GM18498 (cell line): ENCODE data around the gene CSF3R.
A peak's percentile ranks its signal among the peaks of the same experiment; 100 is the strongest.

Source experiments
- ATAC-seq: cut with Tn5 transposase; IDR thresholded peaks from one replicate; pipeline ENCODE4 v1.9.1; 2021; ENCODE audit warnings: mild to moderate bottlenecking, moderate library complexity; ENCODE audit not compliant: unreplicated experiment

The CSF3R gene

GRCh38 chr1:36463463-36463802, 19.3 kb downstream of the CSF3R start:
- ATAC-seq, result no peak

- no peak for ATAC-seq
Observed at GRCh38 chr1:36458910-36459309, 23.8 kb downstream of the CSF3R start.

GRCh38 chr1:36457691-36458090, 25.0 kb downstream of the CSF3R start:
- no peak for ATAC-seq

DNA sequence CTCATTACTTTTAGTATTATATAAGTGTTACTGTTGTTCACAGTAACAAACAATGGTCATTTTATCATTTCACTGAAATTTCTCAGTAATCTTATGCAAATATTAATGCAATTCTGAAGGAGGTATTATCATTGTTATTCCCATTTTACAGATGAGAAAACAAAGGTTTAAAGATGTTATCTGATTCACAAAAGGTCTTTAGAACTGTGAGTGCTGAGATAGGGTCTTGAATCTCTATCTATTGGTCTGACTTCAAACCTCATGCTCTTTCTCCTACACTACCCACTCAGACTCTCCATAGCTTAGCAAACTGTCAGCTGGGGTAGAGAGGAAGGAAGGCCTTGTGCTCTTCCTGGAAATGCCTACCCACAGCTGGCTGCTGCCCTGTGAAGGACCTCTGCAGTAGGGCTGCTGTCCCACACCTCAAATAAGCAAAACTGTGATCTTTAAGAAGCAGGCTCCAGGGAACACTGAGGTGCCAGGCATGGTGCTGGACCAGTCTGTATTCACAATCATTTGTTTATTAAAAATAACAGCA, 26.3 kb downstream of the CSF3R start:
- ATAC-seq, result no peak

DNA sequence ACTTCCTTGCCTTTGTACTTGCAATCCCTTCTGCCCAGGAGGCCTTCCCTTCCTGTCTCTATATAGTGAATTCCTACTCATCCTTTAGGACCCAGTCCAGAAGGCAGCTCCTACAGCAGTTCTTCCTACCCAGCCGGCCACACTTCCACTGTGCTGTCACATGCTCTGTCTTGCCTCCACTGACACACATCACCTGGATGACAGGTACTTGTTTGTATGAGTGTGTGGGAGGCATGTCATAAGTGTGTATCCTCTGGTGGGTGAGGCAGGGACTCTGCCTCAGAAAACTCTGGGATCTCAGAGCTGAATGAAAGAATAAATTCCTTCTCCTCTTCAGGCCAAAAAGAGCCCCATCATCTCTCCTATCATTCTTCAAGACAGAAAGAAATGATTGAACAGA, 27.3 kb downstream of the CSF3R start:
- no peak for ATAC-seq

- no peak for ATAC-seq
Observed at GRCh38 chr1:36453600-36454388, 28.9 kb downstream of the CSF3R start.

GRCh38 chr1:36453051-36453450, 29.7 kb downstream of the CSF3R start:
- no peak for ATAC-seq

- no peak for ATAC-seq
Observed at GRCh38 chr1:36450919-36451305, 31.8 kb downstream of the CSF3R start.

DNA sequence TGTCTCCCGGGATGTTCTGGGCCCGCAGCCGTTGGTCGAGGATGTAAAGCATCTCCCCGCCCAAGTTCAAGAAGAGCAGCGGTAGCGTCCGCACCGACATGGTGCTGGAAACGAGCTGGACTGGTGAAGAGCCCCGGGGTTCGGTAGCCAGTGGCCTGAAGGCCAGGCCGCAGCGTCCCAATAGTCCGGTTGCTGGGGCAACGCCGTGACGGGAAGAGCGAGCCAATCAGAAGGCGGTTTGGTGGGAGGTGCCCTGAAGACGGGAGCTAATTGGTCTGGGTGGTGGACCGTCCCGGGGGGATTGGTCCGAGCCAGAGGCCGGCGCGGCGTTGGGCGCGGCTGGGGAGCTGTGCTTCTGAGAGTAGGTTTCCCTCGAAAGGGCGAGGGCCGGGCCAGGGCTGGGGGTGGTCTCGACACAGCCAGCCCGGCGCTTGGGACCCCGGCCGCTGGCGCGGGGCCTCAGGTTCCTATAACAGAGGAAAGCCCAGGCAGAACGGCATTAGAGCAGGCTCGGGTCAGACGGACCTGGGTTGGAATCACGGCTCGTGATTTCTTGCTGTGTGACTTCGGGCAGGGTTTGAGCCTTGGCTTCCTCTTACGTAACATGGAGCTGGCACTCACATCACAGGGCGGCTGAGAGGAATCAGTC, 32.3 kb downstream of the CSF3R start, which contains the start of gene OSCP1:
OSCP1 (minus strand) TSS at position 182 of the 649 bp plus-strand sequence; CDS start at position 100, 82 bp downstream.
- peak; percentile 98 for ATAC-seq

- no peak for ATAC-seq
Observed at GRCh38 chr1:36448530-36449056, 34.1 kb downstream of the CSF3R start.

GRCh38 chr1:36447450-36447849, 35.3 kb downstream of the CSF3R start:
- no peak for ATAC-seq

GRCh38 chr1:36446746-36447145, 36.0 kb downstream of the CSF3R start:
- no peak for ATAC-seq

GRCh38 chr1:36446271-36446670, 36.4 kb downstream of the CSF3R start:
- no peak for ATAC-seq

GRCh38 chr1:36443297-36443696, 39.4 kb downstream of the CSF3R start:
- no peak for ATAC-seq

- ATAC-seq, result no peak
Observed at GRCh38 chr1:36442337-36442736, 40.4 kb downstream of the CSF3R start.

DNA sequence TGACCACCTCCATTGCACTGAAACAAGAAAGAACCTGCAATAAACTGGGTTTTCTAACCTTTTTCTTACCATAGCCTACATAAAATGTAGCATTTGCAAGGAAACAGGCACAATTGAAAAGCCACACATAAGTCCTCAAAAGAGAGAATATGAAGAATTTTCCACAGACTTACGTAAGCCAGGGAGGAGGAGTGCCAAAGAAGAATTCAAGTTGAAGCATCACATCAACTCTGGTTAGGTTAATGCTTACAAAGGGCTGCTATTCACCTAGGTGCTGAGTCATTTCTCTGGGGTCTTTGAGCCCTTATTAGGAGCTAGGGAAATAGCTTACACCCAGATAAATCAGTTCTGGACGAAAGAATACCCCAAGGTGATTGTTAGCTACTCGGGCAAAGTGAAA, 42.1 kb downstream of the CSF3R start:
- no peak for ATAC-seq

GRCh38 chr1:36440044-36440443, 42.7 kb downstream of the CSF3R start:
- ATAC-seq, result no peak

- no peak for ATAC-seq
Observed at GRCh38 chr1:36438715-36439114, 44.0 kb downstream of the CSF3R start.

GRCh38 chr1:36436821-36437220, 45.9 kb downstream of the CSF3R start:
- no peak for ATAC-seq

GRCh38 chr1:36433102-36433501, 49.6 kb downstream of the CSF3R start:
- no peak for ATAC-seq

DNA sequence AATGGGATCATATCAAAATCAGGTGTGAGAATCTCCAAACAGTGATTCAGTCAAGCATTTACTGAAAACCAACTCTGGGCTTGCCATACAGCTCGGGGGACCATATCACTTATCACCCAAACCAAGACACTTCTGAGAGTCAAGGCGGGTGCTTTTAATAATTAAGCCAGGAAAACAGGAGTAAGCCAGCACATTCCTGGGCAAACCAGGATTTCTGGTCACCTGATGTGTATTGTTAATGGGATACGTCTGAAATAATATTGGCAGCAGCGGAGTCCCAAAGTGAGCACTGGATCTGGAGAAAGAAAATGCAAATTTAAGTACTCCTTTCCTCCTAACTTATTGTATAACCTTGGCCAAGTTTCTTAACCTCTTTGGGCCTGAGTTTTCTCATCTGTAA, 50.1 kb downstream of the CSF3R start:
- no peak for ATAC-seq

DNA sequence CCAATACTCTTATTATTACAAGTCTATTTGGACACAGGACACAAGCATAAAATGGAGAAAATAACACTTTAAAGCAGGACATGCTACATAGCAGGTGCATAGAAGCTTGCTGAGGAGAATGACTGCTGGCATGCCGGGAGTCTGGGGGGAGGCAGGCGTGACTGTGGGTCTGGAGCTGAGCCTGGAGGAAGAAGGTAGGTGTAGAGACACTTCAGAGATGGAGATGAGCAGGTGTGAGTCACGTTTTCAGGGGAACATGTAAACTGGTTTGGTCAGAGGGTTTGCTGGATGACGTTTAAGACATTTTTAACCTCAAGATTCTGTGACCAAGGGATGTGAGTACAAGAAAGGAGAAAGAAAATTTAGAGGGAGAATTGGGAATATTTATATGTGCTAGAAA, 56.9 kb downstream of the CSF3R start:
- ATAC-seq, result no peak
